Stimulated activated CD4-positive, alpha-beta T cell treated with anti-CD3 and anti-CD28 coated beads, TNF-alpha, amount 100 ng/mL, for 1 hour (primary cell): ENCODE measurements around the gene MAP2.

Experiments
- DNase-seq, 3 donors: peaks; one replicate each; pipeline ENCODE4 v3.0.0-alpha.2; 2020; ENCODE audit warnings: low read depth in 3 of 3, low spot score in 1 of 3

The MAP2 gene

DNA sequence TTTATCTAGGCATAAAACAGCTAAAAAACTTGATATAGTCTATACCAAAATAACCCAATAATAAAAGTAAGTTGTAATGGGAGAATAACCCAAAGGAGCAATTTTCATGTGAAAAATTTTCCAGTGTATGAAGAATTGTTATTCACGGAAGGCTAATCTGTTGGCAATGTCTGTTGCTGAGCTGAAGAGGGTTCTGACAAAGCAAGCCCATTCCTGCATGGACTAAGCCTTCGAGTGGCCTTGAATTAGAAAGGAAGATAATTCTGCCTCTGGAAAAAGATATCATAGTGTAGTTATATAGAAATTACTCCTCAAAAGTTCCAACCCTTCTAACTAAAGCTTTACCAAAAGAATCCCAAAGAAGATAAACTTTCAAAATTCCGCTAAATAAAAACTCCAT is 101.5 kb downstream of the MAP2 start:
- DNase-seq: no peak

DNA sequence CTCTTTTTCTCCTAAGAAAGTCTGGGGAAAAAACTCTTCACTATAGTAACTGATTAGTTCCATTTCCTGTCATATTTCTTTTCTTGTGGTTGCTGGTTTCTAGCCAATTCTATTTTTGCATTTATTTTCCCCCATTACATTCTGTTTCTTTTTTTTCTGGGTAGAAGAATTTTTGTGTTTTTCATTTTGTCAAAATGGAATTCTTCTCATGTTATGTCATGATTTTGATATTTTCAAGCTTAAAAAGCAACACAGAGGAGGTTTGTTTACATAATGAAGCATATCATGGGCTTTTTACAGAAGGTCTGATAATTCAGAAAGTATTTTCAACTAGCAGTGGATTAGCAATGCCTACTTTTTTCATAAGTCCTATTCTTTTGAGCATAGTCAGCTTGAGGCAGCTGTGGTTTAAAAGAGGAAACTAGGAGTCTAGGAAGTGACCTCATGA is 102.0 kb downstream of the MAP2 start:
- DNase-seq: no peak

- no peak for DNase-seq
These were observed 102.7 kb downstream of the MAP2 start for GRCh38 chr2:209526561-209526960.

DNA sequence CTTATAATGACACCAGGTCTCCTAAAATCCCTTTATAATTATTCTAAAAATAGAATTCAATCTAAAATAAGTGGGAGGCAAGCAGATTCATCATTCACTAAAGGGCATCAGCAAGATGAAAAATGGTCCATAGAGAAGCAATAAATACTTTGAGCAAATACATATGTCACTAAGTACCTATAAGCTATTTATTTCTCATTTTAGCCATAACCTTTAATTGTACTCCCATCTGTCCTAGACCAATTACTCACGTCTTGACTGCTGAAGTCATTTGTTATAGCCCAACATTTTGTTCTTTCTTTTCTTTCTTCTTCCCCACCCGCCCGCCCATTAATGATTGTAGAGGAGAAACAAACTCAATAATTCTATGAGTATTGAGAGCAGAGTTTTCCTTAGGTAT is 105.7 kb downstream of the MAP2 start:
- DNase-seq: no peak

DNA sequence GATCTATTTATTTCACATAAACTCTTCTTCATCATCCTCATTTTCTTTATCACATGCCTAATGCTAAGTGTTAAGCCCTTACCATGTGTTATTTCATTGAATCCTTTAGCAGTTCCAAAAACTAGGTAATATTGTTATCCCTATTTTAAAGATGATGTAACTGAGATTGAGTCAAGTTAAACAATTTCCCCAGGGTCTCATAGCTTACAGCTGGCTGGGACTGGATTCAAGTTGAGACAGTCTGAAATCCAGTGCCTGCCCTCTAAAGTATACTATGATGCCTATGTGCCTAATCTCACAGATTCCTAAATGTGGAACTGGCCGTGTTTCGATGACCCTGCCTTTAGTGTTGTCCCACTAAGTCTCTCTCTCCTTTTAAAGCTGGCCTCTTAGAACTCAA is 108.5 kb downstream of the MAP2 start:
- DNase-seq: no peak

DNA sequence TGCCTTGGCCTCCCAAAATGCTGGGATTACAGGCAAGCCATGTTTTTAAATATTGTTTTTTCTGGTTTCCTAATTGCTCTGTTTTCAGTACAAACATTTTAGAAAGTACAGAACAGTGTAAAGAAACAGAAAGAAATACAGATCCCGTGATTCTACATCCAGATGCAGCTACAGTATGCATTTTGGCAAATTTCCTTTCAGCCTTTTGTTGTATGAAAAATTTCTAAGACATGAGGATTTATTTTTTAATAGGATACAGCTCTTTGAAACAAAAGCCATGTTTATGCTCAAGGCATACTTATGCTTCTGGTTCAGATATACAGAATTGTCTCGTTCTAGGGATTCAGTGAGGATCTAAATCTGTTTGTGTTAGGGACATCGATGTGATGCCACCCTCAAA is 109.5 kb downstream of the MAP2 start:
- DNase-seq: no peak

- no peak for DNase-seq
These were observed 110.4 kb downstream of the MAP2 start for GRCh38 chr2:209534228-209534627.

DNA sequence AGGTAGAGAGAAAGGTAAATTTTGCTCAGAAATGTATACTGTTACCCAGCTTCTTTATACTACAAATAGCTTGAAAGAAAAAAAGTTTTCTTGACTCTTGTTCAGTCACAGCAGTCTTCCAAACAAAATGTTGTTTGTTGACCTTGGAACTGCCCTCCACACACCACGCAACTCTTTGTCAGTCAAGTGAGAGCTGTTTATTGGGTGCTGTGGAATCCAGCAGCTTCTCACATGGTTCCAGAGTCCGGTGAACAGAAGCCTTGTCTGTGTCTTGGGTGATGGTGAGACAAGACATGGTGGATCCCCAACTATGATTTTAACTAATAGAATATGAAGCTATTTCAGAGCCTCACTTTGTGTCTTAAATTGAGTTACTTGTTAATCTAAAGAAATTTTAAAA is 112.5 kb downstream of the MAP2 start:
- DNase-seq: no peak

GRCh38 chr2:209547726-209548125 is 123.9 kb downstream of the MAP2 start:
- no peak for DNase-seq

- DNase-seq: no peak
These were observed 125.7 kb downstream of the MAP2 start for GRCh38 chr2:209549589-209549988.

- DNase-seq: no peak
These were observed 130.1 kb downstream of the MAP2 start for GRCh38 chr2:209553913-209554312.

DNA sequence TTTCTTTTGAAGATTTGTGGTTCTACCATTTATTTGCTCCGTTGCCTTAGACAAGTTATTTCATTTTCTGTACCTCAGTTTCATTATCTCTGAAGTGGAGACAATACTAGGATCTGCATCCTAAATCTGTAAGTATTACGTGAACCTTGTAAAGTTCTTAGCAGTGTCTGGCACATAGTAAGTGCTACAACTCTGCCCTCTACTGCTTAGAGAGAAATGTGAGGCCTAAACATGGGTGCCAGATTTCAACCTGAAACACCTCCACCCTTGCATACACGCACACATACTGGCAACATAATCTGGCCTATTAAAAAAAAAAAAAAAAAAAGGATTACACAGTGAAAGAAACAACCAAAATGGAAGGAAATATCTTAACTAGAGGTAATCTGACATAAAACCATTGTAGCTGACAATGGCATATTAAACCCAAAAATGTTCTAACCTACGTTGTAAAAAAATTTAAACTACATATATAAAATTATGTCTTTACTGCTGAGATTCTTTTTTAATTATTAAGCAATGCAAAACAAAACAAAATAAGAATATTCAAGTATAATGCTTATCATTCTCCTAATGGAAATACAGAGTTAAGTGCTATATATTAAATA is 132.6 kb downstream of the MAP2 start:
- DNase-seq: no peak

GRCh38 chr2:209560911-209561310 is 137.1 kb downstream of the MAP2 start:
- no peak for DNase-seq

- no peak for DNase-seq
These were observed 139.6 kb downstream of the MAP2 start for GRCh38 chr2:209563453-209563852.

- DNase-seq: no peak
These were observed 141.0 kb downstream of the MAP2 start for GRCh38 chr2:209564816-209565215.

DNA sequence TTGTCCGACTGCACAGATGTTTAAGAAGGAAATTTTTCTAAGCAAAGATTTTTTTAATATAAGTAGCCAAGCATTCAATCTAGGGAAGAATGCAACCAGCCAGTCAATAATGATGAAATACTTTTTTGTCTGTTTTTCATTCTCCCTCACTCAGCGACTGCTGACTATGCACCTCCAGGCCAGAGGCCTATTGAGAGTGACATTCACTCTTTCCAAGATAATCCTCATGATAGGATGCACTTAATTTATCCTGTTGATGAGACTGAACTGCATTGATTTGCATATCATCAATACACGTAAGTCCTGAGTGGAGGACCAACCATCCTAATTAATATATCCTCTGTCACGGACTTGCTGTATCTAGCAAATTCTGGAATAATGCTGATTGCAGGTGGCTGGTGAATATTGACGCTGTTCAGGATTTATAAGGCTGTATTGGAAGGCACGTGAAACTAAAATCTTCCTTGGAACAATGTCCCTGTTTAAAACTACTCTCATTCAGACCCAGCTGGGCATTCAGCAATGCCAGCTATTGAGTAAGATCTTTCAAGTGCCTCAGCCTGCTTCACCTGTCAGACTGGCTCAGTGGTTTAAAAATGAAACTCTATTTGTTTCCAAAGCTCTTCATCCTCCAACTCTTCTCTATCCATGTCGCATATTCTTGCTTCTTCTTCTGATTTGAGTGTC is 142.2 kb downstream of the MAP2 start:
- no peak for DNase-seq

- no peak for DNase-seq
These were observed 146.3 kb downstream of the MAP2 start for GRCh38 chr2:209570194-209570593.

GRCh38 chr2:209574515-209574914 is 150.7 kb downstream of the MAP2 start:
- no peak for DNase-seq

DNA sequence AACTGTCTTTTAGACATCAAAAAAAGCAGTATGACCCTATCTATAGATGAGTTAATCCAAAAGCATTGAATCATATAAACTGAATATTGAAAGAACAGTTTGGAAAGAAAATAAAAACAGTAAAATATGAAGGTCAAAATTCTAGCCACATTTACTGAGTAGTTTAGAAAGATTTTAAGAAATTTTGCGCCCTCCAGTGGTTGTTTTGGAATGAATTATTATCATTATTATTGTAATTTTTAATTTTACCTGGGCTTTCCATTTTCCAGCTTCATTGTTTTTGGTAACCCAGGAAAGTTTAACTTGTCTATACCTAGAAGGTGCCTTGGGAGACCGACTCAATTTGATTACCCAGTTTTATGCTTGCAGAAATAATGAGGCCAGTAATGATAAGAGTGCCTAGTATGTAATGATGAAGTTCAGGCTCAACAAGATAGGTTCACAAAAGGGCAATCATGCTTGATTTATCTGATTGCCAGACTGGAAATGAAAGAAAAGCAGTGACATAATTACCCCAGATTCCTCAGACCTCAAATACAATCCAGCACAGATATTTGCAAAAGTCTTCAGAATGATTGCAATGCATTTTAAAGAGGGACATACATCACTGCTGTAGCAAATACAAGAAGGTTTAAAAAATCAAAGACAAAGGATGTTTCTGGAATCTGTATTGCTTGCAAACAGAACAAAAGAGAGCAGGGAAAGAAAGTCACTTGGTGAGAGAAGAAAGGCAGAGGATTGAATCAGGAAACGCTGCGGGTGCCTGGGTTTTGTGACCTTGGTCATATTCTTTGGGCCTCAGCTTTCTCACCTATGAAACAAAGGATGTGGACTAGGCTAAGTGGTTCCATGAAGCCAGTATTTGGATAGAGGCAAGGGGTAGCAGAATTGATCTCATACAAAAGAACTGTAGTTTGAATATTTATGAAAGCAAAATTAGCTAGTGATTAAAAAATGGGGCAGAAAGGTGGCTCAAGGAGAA is 153.8 kb downstream of the MAP2 start:
- DNase-seq: no peak

- DNase-seq: no peak
These were observed 154.7 kb downstream of the MAP2 start for GRCh38 chr2:209578394-209579001.

- DNase-seq: no peak
These were observed 155.4 kb downstream of the MAP2 start for GRCh38 chr2:209579230-209579749.
